Astrocyte of the cerebellum (primary cell): ENCODE data around the gene FAM114A1.

Experiments used
- DNase-seq: peaks from one replicate; pipeline ENCODE4 v3.0.0-alpha.2; 2011; ENCODE audit warnings: low read depth
- H3K4me3 ChIP-seq: 2 replicates; pipeline ENCODE4 v1.5.1; 2011; ENCODE audit warnings: mild to moderate bottlenecking, low read depth, low read length, moderate library complexity
- CTCF ChIP-seq: IDR thresholded peaks from 2 replicates; pipeline ENCODE4 v1.5.1; 2012; ENCODE audit warnings: low read length, low read depth, moderate library complexity, mild to moderate bottlenecking; ENCODE audit errors: missing control alignments
- in situ Hi-C: cut with HindIII; loops from 2 replicates; pipeline ENCODE4 v1.10.0; 2017; ENCODE audit warnings: low sequenced_read_pairs

Gene FAM114A1

DNA sequence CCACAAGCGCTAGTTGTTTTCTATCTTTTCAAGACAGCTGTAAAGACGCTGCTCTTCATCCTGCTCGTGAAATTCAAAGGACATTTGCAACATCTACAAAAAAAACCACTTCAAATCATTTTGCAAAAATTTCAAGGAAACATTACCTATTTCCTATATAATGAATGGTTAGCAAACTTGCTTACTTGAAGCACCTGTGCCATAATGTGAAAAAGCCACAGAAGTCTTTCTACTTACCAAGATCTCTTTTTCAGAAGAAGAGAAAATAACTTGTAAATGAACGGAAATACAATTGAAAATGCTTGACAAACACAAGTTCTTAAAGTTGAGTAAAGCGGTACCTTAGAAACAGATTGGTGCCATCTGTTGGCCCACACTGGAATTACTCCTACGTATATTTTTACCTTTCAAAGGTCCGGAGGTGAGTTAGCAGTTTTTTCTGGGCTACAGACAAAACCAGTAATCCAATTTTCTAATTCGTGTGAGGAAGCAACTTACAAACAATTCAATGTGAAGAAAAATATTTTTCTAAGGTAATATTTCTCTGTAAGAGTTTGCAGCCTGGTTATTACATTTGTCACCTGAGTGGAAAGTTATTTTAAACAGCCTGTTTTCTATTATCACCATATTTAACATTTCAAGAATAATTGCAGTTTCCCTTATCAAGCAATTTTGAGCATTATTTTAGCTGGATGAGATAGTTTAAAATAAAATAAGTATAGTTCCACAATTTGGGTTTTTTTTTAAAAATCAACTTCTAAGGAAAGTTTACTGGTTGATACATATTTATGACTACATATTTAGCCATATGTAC, 10.9 kb upstream of the FAM114A1 start, which contains the start of gene TLR6:
Gene TLR6 (minus strand): TSS at position 294 of the 814 bp plus-strand sequence. CDS start 27,344 bp downstream, outside the sequence.
- in situ Hi-C loops: no loop called here
- no peak for DNase-seq
- H3K4me3 ChIP-seq: no peak within 1 kb of the TSS
- TF ChIP-seq CTCF: peak; percentile 73

GRCh38 chr4:38857354-38858096, 10.1 kb upstream of the FAM114A1 start:
- no peak overlapping the region for H3K4me3 ChIP-seq
- peak; percentile 88 for DNase-seq
- no peak for TF ChIP-seq CTCF
- in situ Hi-C loops: no loop called here

DNA sequence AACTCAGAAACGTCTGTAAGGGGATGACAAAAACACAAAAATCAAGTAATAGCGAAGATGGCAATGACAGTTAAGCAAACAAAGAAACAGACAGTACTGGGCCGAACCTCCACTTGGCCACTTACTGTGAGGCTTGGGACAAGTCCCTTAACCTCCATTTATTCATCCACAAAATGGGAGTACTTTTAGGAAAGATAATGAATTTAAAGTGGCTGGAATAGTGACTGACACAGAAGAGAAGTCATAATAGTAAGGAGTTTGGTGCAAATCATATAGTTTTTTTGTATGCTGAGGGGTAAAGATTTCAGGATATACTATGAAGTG, 9.5 kb upstream of the FAM114A1 start:
- in situ Hi-C loops: no loop called here
- no peak overlapping the region for H3K4me3 ChIP-seq
- DNase-seq: no peak
- no peak for TF ChIP-seq CTCF

- in situ Hi-C loops: no loop called here
- no peak overlapping the region for H3K4me3 ChIP-seq
- TF ChIP-seq CTCF: no peak
- DNase-seq: no peak
Observed at GRCh38 chr4:38859501-38859900, 8.1 kb upstream of the FAM114A1 start.

- no peak overlapping the region for H3K4me3 ChIP-seq
- no peak for DNase-seq
- in situ Hi-C loops: no loop called here
- peak; percentile 68 for TF ChIP-seq CTCF
Observed at GRCh38 chr4:38860788-38861424, 6.7 kb upstream of the FAM114A1 start.

DNA sequence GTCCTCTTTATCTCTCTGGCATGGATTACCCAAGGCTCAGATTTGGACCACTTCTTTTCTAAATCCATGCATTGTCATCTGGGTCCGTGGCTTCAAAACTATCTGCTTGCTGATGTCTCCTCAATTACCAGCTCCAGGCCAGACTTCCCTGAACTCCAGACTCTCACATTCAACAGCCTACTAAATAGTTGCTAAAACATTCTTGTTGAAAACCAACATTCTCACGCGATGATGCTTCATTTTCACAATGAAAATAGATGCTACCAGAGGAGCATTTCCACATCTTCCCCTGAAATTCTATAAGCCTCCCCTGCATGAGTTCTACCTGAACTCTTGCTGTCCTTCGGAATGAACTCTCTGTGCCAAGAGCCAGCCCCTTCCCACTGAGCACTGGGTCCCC, 5.8 kb upstream of the FAM114A1 start:
- in situ Hi-C loops: no loop called here
- DNase-seq: no peak
- no peak for TF ChIP-seq CTCF
- no peak overlapping the region for H3K4me3 ChIP-seq
